Fibroblast of the aortic adventitia (primary cell): ENCODE results near the gene IL21. TPM values are rescaled to one million over a fixed set of nuclear protein-coding genes. Genes with fewer than 3 reads are reported as not detected.

Experiments used
- DNase-seq: peaks from one replicate; pipeline ENCODE4 v3.0.0-alpha.2; 2010; ENCODE audit warnings: low read depth
- H3K4me3 ChIP-seq: 2 replicates; pipeline ENCODE4 v1.5.1; 2011; ENCODE audit warnings: low read depth, mild to moderate bottlenecking, control low read depth, low read length, moderate library complexity
- CTCF ChIP-seq: IDR thresholded peaks from 2 replicates; pipeline ENCODE4 v1.5.1; 2011; ENCODE audit warnings: mild to moderate bottlenecking, low read length, control low read depth, inconsistent platforms; ENCODE audit not compliant: insufficient read depth
- total RNA-seq: library from RNA; depleted of rRNA; stranded (reverse); fragments of >200 nt; gene quantifications from 2 replicates; pipeline ENCODE4 v1.2.3, GENCODE V29; 2012; ENCODE audit warnings: low replicate concordance

IL21 gene
- total RNA-seq, 1 donor: not detected

GRCh38 chr4:122623637-122624166 is 2.8 kb upstream of the IL21 start:
- no peak for DNase-seq
- H3K4me3 ChIP-seq: no peak overlapping the region
- no peak for TF ChIP-seq CTCF

- H3K4me3 ChIP-seq: no peak overlapping the region
- TF ChIP-seq CTCF: no peak
- no peak for DNase-seq
These were observed 1.5 kb upstream of the IL21 start for GRCh38 chr4:122622400-122622799.

GRCh38 chr4:122619611-122620010 is 1.3 kb downstream of the IL21 start:
- no peak for TF ChIP-seq CTCF
- H3K4me3 ChIP-seq: no peak overlapping the region
- DNase-seq: no peak

- DNase-seq: peak; percentile 9
- no peak for TF ChIP-seq CTCF
- H3K4me3 ChIP-seq: no peak overlapping the region
These were observed 3.0 kb downstream of the IL21 start for GRCh38 chr4:122617597-122618593.

- no peak for DNase-seq
- no peak overlapping the region for H3K4me3 ChIP-seq
- TF ChIP-seq CTCF: no peak
These were observed 3.8 kb downstream of the IL21 start for GRCh38 chr4:122616915-122617596.

GRCh38 chr4:122614621-122615020 is 6.2 kb downstream of the IL21 start:
- no peak overlapping the region for H3K4me3 ChIP-seq
- no peak for TF ChIP-seq CTCF
- peak; percentile 17 for DNase-seq
